Stimulated activated CD4-positive, alpha-beta T cell treated with anti-CD3 and anti-CD28 coated beads, Interleukin-1b, Interleukin-23, amount 100 ng/mL, for 48 hours (primary cell): ENCODE data around the gene CCDC127.
"Not testable (repeated sequence)": the region's sequence is repeated elsewhere in the genome, so short reads cannot be mapped to it uniquely, and the experiment has no call there.

Source experiments
- DNase-seq: peaks from one replicate; pipeline ENCODE4 v3.0.0-alpha.2; 2020

The CCDC127 gene

GRCh38 chr5:233426-233825 is 15.5 kb upstream of the CCDC127 start:
- DNase-seq = not testable (repeated sequence)

- no peak for DNase-seq
Measured at GRCh38 chr5:231661-232060, 13.7 kb upstream of the CCDC127 start.

GRCh38 chr5:230711-231110 is 12.8 kb upstream of the CCDC127 start:
- DNase-seq = no peak

GRCh38 chr5:228886-229285 is 10.9 kb upstream of the CCDC127 start:
- no peak for DNase-seq

GRCh38 chr5:227375-227774 is 9.4 kb upstream of the CCDC127 start:
- DNase-seq = not testable (repeated sequence)

- no peak for DNase-seq
Measured at GRCh38 chr5:225334-225733, 7.4 kb upstream of the CCDC127 start.

- no peak for DNase-seq
Measured at GRCh38 chr5:223791-224190, 5.8 kb upstream of the CCDC127 start.

- not testable (repeated sequence) for DNase-seq
Measured at GRCh38 chr5:222951-223715, 5.2 kb upstream of the CCDC127 start.

GRCh38 chr5:219991-220390 is 2.0 kb upstream of the CCDC127 start:
- no peak for DNase-seq

- DNase-seq = no peak
Measured at GRCh38 chr5:219460-219863, 1.5 kb upstream of the CCDC127 start.

- peak; percentile 11 for DNase-seq
Measured at GRCh38 chr5:218457-219291, 721 bp upstream of the CCDC127 start.

GRCh38 chr5:216076-216475 is 1.9 kb downstream of the CCDC127 start:
- DNase-seq = not testable (repeated sequence)

- DNase-seq = not testable (repeated sequence)
Measured at GRCh38 chr5:215256-215655, 2.7 kb downstream of the CCDC127 start.

GRCh38 chr5:213803-214395 is 4.1 kb downstream of the CCDC127 start:
- DNase-seq = no peak

GRCh38 chr5:208449-209114 is 9.4 kb downstream of the CCDC127 start:
- no peak for DNase-seq

GRCh38 chr5:207599-207998 is 10.4 kb downstream of the CCDC127 start:
- DNase-seq = no peak

GRCh38 chr5:206927-207536 is 10.9 kb downstream of the CCDC127 start:
- no peak for DNase-seq

GRCh38 chr5:206406-206805 is 11.5 kb downstream of the CCDC127 start:
- DNase-seq = no peak

- no peak for DNase-seq
Measured at GRCh38 chr5:204966-205670, 12.8 kb downstream of the CCDC127 start.

GRCh38 chr5:204462-204861 is 13.5 kb downstream of the CCDC127 start:
- no peak for DNase-seq

GRCh38 chr5:204001-204400 is 14.0 kb downstream of the CCDC127 start:
- no peak for DNase-seq
